HG02938 (cell line): ENCODE results near the gene ZDHHC14.
"Not testable (repeated sequence)": the region's sequence is repeated elsewhere in the genome, so short reads cannot be mapped to it uniquely, and the experiment has no call there.

Source experiments
- ATAC-seq: cut with Tn5 transposase; IDR thresholded peaks from one replicate; pipeline ENCODE4 v1.9.1; 2021; ENCODE audit warnings: mild to moderate bottlenecking, moderate library complexity; ENCODE audit not compliant: unreplicated experiment

Gene ZDHHC14

DNA sequence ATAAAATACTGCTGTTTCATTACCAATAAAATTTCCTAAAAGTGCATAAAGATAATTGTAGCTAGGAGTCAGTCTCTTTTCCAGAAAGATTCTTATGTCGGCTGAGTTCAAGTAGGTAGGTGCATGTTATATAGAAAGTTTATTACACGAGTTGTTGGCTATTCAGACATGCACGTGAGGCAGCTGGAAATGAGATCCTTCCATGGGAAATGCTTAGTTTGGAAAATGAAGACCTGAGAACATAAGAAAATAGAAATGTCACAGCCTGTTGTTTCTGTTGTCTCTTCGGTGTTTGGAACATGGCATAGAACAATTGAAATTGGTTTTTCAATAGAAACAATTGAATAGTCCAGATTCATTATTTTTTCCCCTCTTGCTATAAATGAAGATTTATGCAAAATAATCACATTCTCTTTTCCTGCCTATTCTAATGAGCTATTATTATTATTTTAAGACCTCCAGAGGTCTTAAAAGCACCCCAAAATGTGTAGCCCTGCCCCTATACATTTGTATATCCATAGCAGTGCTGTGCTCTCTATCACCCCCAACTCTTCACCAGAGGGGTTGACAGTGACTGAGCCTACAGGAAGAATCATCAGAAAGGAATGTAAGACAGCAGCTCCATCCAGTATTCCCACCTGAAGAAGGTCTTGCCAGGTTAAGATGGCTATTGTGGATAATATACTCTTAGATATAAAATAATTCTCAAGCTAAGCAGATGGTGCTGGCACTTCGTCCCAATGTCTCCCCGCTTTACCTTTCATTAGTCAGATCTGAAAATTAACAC is 82.2 kb downstream of the ZDHHC14 start:
- no peak for ATAC-seq

DNA sequence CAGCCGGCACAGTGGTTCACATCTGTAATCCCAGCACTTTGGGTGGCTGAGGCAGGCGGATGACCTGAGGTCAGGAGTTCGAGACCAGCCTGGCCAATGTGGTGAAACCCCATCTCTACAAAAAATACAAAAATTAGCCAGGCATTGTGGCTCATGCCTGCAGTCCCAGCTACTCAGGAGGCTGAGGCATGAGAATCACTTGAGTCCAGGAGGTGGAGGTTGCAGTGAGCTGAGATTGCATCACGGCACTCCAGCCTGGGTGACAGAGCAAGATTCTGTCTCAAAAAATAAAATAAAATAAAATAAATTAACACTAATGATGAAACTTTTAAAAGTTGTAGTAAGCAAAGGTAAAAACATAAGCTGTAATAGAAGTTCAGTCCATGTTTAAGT is 82.7 kb downstream of the ZDHHC14 start:
- ATAC-seq = not testable (repeated sequence)

DNA sequence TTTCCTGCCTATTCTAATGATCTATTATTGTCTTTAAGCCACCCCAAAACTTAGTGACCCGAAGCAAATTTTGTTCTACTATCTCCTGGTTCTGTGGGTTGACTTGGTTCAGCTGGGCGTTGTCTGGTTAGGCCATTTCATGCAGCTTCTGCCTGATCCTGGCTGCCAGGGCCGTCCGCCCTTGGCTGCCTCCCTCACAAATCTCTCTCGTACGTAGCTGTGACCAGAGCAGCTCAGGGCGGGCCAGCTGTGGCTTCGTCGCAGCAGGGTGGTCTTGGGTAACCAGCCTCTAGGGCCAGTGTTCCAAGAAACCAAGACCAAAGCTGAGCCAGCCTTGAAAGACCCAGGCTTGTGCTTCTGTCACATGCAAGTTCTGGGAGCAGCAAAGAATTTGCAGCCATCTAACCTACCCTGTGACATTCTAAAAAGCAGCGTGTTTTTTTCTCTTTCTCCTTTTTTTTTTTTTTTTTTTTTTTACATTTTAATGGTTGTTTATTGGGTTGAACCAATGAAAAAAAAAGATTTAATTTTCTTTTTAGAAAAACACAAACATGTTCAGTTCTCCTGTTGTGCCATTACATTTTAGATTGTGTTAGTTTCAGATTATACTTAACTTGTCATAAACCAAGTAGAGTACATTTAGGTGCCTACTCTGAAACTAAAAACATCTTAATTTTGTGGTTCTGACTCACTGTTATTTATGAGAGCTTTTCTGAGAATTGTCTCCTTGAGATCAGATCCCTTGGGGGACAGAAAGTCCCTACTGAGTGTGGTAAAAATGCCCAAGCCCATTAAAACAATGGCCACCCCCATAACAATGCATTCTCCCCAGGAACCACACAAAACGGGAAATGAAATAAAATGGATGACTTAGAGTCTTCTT is 83.9 kb downstream of the ZDHHC14 start:
- ATAC-seq = peak; percentile 74

DNA sequence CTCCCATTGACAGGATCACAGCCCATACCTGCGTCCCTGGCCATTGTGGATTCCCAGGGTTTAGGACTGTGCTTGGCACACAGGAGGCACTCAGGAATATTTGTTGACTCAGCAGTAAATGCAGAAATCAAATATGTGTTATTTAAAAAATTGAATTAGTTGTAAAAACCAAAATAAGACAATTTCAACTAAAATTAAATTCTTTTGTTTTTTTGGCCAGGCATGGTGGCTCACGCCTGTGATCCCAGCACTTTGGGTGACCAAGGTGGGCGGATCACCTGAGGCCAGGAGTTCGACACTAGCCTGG is 85.3 kb downstream of the ZDHHC14 start:
- ATAC-seq = no peak

DNA sequence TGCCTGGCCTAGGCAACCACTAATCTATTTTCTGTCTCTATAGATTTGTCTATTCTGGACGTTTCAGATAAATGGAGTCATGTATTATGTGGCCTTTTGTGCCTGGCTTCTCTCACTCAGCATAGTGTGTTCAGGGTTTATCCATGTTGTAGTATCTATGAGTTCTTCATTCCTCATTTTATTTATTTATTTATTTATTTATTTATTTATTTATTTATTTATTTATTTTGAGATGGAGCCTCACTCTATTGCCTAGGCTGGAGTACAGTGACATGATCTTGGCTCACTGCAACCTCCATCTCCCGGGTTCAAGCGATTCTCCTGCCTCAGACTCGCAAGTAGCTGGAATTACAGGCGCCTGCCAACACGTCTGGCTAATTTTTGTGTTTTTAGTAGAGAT is 86.3 kb downstream of the ZDHHC14 start:
- not testable (repeated sequence) for ATAC-seq

DNA sequence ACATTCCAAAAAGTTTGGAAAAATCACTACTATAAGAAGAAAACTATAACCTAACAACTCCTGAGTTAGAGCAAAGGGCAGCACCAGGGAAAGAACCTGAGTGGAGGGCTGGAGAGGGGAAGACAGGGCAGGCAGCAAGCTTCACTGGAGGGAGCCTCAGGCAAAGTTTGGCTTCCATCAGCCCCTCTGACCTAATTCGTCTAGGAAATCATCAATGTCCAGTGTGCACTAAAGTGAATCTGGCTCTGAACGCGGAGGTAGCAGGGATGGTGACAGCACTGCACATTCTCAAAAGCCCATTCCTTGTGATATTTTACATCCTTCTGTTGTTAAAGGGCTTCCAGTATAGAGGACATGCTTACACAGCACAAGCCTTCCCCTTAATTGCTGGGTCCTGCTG is 87.1 kb downstream of the ZDHHC14 start:
- no peak for ATAC-seq

DNA sequence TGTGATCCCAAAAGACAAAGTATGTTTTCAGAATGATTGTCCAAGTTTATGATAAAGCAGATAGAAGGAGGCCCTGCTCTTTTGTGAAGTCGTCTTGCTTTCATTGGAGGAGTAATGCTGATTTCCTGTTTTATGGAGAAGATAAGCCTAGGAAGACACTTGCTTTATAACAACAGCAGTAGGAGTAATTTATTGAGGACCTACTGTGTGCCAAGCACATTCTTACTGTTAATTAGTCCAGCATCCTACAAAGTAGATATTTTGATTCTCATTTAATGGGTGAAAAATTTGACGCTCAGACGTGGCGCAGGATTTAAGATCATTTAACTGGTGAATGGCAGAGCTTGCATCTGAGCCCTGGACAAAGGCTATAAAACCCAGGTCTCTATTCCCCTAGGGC is 87.6 kb downstream of the ZDHHC14 start:
- ATAC-seq = no peak

DNA sequence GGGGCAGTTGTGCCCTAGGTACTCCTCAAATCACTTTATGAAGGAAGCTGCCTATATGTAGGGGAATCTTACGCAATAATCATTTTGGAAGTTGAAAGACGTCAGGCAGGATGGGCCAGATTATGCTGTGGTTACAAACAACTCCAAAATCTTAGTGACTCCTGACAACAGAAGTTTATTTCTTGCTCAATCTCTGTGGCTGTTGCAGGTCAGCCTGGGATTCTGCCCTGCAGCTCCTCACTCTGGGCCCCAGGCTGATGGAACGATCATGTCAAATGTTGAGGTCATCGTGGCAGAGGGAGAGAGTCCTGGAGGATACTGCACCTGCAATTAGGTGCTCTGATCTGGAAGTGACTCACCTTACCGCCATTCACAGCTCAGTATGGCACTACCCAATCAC is 88.4 kb downstream of the ZDHHC14 start:
- no peak for ATAC-seq

DNA sequence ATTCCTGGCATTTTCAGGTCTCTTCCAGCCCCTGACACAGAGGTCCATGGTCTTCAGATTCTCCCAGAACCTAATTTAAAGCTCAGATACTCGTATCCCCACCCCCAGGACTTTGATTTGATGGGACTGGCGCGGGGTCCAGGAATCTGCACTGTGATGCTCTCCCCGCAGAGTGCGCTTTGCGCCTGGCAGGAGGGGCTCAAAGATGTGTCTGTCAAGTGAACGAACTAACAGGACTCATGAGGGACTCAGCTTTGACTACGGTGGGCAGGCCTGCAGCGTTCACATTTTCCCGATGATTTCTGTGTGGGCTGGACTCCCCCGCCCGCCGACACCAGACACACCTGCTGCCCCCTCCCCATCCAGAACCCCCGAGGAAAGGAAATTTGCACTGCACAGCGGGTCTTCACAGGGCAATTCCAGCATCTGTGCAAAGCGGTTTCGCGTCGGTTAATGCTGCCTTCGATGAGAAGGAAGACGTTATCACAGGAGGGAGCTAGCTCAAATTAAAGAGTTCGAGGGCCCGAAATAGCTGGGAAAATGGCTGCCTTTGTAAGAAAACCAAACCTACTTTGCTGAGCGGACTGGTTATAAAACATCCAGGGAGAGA is 90.2 kb downstream of the ZDHHC14 start:
- ATAC-seq = no peak

DNA sequence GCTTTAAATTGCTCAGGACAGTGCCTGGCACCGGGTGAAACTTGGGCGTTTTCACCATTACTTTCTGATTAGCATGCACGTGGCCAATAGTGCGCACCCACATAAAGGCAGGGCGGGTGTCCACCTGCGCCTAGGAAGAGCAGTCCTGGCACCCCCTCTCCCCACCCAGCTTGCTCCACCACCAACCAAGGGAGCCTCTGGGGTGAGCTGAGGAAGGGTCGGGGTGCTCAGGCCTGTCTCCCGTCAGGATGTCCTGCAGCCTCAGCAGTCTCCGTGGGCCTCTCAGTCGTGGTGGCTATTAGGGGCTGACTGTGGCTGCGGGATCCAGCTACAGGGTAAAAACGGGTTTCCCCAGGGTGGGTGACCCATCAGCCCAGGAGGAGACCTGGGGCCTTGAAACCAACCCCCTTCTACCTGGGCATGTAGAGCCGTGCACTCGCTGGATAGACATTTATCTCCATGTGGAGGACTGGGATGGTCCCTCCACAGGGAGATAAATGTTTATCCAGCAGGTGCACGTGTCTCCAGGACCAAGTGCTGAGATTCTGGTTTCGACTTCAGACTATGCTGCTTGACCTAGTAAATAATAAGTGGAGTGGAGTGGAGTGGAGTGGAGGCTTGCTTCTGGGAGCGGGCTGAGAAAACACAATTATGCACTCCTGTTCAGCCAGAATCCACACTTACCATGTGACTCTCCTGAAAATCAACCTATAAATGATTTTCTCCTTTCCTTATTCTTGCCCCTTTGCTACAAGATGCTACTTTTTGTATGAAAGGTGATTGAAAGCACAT is 91.1 kb downstream of the ZDHHC14 start:
- no peak for ATAC-seq

DNA sequence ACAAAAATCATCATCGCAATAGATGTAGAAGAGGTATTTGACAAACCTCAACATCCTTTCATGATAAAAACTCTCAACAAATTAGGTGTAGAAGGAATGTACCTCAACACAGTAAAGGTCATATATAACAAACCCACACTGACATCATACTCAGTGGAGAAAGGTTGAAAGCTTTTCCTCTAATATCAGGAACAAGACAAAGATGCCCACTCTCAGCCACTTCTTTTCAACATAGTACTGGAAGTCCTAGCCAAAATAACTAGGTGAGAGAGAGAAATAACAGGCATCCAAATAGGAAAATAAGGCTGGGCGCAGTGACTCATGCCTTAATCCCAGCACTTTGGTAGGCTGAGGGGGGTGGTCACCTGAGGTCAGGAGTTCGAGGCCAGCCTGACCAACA is 95.8 kb downstream of the ZDHHC14 start:
- no peak for ATAC-seq

DNA sequence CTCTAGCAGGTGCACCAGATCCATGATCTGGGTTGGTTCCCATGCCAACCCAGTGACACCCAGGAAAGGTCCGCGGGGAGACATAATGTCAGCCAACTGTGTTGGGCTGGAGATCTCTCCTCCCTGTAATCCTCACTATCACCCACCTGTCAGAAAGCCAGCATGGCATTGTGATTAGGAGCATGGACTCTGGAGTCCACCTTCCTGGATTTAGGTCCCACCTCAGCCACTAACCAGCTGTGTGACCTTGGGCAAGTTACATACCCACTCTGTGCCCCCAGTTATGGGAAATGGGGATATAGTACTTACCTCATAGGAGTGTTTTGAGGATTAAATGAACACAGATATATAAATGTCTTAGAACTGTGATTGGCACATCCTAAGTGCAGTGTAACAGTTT is 97.9 kb downstream of the ZDHHC14 start:
- ATAC-seq = no peak

DNA sequence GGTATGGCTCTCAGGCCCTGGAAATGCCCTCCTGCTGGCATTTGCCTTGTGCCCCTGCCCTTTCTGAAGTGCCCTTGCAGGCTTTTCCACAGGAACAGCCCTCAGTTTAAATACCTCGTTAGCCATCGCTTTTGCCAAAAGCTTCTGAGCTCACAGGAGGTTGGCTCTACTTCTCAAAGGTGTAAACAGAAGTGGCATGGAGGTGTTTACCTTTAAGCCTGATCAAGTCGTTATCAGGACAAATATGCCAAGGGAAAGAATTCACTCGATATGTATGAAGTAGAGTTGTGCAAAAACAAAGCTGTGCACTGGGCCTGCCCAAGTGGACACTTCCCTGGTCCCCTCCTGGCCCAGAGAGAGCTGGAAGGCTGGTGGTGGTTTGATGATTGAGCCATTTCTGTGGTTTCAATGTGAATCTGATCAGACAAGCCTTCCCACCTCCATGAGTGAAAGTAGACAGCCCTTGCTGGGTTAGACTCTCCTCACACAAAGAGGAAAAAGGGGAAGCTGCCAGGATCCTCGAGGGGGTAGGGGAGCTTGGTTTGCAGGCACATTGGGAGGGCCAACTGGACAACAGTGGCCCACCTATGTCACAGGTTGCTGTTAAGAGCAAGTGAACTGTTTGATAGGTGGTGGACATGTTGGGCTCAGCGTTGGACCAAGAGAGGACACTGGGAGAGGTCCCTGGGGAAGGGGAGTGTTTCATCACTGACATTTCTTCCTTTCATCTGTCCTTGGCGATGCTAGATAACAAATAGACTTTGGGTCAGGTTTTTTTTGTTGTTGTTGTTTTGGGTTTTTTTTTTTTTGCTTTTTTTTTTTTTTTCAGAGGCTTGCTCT is 98.7 kb downstream of the ZDHHC14 start:
- no peak for ATAC-seq

DNA sequence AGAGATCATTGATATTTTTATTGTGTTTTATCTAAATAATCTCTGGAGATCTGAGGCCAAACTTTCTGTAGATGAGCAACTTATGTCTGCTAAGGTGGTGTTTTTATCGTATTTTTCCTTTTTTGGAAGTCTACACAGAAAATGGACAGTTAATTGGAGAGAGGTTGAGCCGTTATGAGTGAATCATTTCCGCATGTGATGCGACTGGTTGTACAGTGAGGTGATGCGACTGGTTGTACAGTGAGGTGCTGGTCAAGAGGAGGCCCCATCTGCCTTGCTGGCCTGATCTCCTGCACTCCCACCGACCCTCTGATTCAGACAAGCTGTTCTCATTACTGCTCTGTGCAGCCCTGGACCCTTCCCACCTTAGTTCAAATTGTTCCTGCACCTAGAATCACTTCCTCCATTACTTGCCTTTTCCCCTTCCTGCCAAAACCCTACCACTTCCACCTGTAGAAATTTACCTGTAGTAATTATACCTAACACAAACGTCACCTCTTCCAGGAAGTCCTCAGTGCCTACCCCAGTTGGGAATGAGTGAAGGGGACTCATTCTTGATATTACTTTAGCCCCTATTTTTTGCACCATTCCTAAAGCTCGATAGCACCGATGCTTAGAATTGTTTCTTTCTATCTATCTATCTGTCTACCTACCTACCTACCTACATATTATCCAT is 100.3 kb downstream of the ZDHHC14 start:
- no peak for ATAC-seq

DNA sequence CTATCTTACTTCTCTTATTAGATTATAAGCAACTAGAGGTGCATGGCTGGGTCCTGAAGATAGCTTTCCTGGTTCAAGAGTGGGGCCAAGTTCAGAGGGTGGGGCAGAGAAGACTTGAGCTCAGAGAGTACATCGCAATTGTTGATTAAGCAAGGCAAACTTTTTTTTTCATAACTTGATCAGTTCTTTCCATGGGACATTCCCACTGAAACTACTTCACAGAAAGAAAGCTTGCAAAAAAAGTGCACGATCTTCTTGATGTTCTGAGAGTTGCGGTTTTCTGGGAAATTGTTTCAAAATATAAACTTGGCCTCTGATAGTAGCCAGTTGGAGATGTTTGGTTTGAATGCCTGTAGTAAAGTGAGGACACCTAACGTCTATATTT is 100.9 kb downstream of the ZDHHC14 start:
- ATAC-seq = no peak

DNA sequence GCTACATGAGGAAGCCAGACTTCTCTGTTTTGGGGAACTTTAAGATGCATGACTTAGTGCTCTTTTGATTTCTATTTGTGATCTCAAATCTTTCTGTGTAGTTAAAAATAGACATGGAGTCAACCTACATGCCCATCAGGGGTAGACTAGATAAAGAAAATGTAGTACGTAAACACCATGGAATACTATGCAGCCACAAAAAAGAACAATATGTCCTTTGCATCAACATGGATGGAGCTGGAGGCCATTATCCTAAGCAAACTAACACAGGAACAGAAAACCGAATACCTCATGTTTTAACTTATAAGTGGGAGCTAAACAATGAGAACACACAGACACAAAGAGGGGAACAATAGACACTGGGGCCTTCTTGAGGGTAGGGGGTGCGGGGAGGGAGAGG is 102.8 kb downstream of the ZDHHC14 start:
- no peak for ATAC-seq

DNA sequence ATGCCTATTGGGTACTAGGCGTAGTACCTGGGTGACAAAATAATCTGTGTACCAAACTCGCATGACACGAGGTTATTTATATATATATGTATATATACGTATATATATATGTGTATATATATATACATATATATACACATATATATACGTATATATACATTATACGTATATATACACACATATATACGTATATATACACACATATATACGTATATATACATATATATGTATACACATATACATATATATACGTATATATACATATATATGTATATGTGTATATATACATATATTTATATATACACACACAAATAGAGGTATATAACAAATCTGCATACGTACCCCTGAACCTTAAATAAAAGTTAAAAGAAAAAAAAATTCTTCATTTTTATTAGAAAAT is 103.2 kb downstream of the ZDHHC14 start:
- no peak for ATAC-seq

DNA sequence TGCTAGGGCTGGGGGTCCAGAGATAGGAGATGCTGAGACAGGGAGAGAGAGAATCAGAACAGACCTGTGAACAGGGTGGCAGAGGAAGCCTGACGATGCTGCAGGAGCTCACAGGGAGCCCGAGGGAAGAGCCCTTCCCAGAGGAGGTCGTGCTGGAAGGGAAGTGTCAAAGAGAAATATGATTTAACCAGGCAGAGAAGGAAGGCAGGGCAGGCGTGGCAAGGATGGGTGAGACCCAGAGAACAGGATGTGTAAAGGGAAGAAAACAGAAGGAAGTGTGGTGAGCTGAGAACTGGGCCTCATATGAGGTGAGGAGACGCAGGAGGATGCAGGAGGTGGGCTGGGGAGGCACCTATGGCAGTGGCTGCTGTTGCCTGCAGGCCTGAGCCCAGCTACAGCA is 105.6 kb downstream of the ZDHHC14 start:
- no peak for ATAC-seq

DNA sequence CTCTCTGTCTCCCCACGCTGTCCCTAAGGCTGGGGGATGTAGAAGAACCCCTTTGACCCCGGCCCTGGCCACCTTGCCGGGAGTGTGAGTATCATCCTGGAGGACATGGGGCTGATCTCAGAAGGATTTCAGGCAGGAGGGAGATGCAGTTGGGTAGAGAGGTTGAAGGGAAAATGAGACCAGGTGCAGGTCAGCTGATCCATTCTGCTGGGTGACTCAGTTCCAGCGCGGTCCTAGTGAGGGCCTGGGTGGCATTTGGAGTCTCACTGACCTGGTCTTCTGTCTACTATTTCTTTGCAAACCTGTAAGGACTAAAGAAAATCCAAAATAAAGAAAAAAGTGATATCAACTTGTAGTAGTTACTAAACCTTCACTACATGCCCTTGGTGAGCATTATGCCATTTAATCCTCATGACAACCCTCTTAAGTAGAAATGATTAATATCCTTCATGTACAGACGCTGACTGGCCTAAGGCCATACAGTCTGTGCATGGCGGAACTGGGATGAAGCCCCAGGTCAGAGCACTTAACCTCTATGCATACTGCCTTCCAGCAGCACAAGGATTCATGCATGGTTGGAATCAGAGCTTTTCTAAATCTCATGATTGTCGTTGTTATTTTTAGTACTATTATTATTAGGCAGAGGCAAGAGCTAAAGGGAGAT is 106.3 kb downstream of the ZDHHC14 start:
- ATAC-seq = no peak
